ENCODE data around the gene ARAP2. TPM values are rescaled to one million over a fixed set of nuclear protein-coding genes. Genes with fewer than 3 reads are reported as not detected.

The ARAP2 gene
- total RNA-seq, 6 experiments from 2014 or later = not detected

DNA sequence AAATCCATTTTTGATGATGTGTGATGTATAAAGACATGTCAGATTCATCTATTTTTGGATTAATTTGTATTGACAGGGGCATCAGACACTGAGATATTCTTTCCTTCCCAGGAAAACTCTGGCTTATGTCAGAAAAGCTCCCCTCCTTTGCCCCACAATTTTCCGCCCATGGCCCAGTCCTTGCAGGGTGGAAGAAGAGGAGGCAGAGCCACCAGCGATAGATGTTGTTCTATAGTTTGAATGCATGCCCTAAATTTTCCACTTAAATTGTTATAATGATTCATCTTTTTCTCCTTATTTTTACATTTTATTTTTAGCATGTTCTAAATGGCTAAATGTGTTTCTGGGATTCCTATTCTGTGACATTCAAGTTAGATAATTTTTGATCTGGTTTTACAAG is 149.3 kb downstream of the ARAP2 start:
- H3K27ac Mint-ChIP-seq = no peak overlapping the region

DNA sequence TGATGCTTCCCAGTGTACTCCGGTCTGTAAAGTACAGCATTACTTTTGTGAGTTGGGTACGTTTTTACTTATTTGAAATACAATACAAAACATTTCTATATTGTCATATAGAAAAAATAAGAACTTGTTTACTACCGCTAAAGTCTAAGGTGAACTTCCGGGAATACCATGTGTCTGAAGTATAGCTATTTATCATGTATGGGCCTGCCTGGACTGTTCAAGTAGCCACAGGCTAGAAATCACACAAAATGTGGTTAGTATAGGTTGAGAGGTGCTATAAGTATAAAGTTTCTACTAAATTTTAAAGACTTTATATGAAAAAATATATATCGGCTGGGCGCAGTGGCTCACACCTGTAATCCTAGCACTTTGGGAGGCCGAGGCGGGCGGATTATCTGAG is 152.3 kb downstream of the ARAP2 start:
- Mint-ChIP-seq H3K4me1 (ENCODE audit: low read depth) (no peaks in the 10 kb centered on the region), H3K27ac (no peak overlapping the region), H3K4me3 (no peak overlapping the region), H3K36me3 (ENCODE audit: low read depth) (no peaks in the 10 kb centered on the region), H3K27me3 (ENCODE audit: insufficient read depth) (no peaks in the 10 kb centered on the region), H3K9me3 (peaks cover 21% of the 10 kb centered on the region)
- TF ChIP-seq CTCF (IDR thresholded peaks at IDR 0.05) = no peak
- no peak for DNase-seq

More for the DNA sequence above, 149.3 kb downstream of the ARAP2 start:
- peaks cover 34% of the 10 kb centered on the region for H3K9me3 Mint-ChIP-seq
- TF ChIP-seq CTCF (IDR thresholded peaks at IDR 0.05) = no peak
- DNase-seq = no peak
- no peaks in the 10 kb centered on the region for H3K36me3 Mint-ChIP-seq (ENCODE audit: low read depth)
- H3K27me3 Mint-ChIP-seq (ENCODE audit: insufficient read depth) = no peaks in the 10 kb centered on the region
- no peaks in the 10 kb centered on the region for H3K4me1 Mint-ChIP-seq (ENCODE audit: low read depth)
- H3K4me3 Mint-ChIP-seq = no peak overlapping the region

GRCh38 chr4:36088542-36088941 is 155.8 kb downstream of the ARAP2 start:
- H3K4me1 Mint-ChIP-seq (ENCODE audit: low read depth) = no peaks in the 10 kb centered on the region
- TF ChIP-seq CTCF (IDR thresholded peaks at IDR 0.05) = no peak
- H3K27me3 Mint-ChIP-seq (ENCODE audit: insufficient read depth) = no peaks in the 10 kb centered on the region
- H3K9me3 Mint-ChIP-seq = peaks cover 19% of the 10 kb centered on the region
- no peak overlapping the region for H3K4me3 Mint-ChIP-seq
- H3K27ac Mint-ChIP-seq = no peak overlapping the region
- no peaks in the 10 kb centered on the region for H3K36me3 Mint-ChIP-seq (ENCODE audit: low read depth)
- no peak for DNase-seq

- Mint-ChIP-seq H3K27me3 (ENCODE audit: insufficient read depth) (no peaks in the 10 kb centered on the region), H3K4me3 (no peak overlapping the region), H3K4me1 (ENCODE audit: low read depth) (no peaks in the 10 kb centered on the region), H3K27ac (no peak overlapping the region), H3K36me3 (ENCODE audit: low read depth) (no peaks in the 10 kb centered on the region), H3K9me3 (peaks cover 14% of the 10 kb centered on the region)
- DNase-seq = no peak
- no peak for TF ChIP-seq CTCF (IDR thresholded peaks at IDR 0.05)
Measured at GRCh38 chr4:36086261-36086786, 158.0 kb downstream of the ARAP2 start.

GRCh38 chr4:36082817-36083216 is 161.5 kb downstream of the ARAP2 start:
- Mint-ChIP-seq H3K4me3 (no peak overlapping the region), H3K36me3 (ENCODE audit: low read depth) (no peaks in the 10 kb centered on the region), H3K4me1 (ENCODE audit: low read depth) (no peaks in the 10 kb centered on the region), H3K9me3 (0 out of 2 replicates have a peak, but pooled peaks cover 6% of the 10 kb centered on the region), H3K27me3 (ENCODE audit: insufficient read depth) (no peaks in the 10 kb centered on the region), H3K27ac (no peak overlapping the region)
- TF ChIP-seq CTCF (IDR thresholded peaks at IDR 0.05) = no peak
- no peak for DNase-seq

DNA sequence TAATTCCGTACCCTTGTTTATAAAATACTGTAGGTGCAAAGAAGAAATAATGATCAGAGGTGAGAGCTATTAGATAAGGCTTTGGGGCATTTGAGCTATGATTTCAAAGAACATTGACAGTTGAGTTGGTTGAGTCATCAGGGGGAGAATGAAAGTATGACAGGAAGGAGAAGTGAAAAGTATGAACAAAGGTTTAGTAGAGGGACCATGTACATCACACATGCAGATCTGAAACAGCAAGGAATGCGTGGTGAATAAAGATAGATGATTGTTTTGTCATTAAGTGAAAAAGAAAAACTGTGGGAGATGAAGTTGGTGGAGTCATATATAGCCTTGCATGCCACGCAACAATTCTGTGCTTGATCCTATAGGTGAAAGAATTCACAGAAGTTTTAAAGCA is 163.1 kb downstream of the ARAP2 start:
- Mint-ChIP-seq H3K27me3 (ENCODE audit: insufficient read depth) (no peaks in the 10 kb centered on the region), H3K4me1 (ENCODE audit: low read depth) (no peaks in the 10 kb centered on the region), H3K36me3 (ENCODE audit: low read depth) (no peaks in the 10 kb centered on the region), H3K27ac (no peak overlapping the region), H3K4me3 (no peak overlapping the region), H3K9me3 (0 out of 2 replicates have a peak, but pooled peaks cover 5% of the 10 kb centered on the region)
- TF ChIP-seq CTCF (IDR thresholded peaks at IDR 0.05) = no peak
- DNase-seq = no peak
